ENCODE data around the gene FGFRL1.

- TF ChIP-seq EP300 (IDR thresholded peaks at IDR 0.05) (no peak), CTCF (IDR thresholded peaks at IDR 0.05) (no peak), CEBPB (IDR thresholded peaks at IDR 0.05) (no peak), BHLHE40 (IDR thresholded peaks at IDR 0.05; ENCODE audit: low read depth, low read length) (no peak), CHD4 (IDR thresholded peaks at IDR 0.05; ENCODE audit: borderline replicate concordance) (no peak), MAFK (IDR thresholded peaks at IDR 0.05; ENCODE audit: partially characterized antibody) (no peak), JUNB (IDR thresholded peaks at IDR 0.05) (no peak)
Measured at GRCh38 chr4:965048-965765, 46.2 kb upstream of the FGFRL1 start.
